Keratinocyte (primary cell): ENCODE results near the gene DOCK7. TPM values are rescaled to one million over a fixed set of nuclear protein-coding genes. Genes with fewer than 3 reads are reported as not detected.

ENCODE experiments used
- DNase-seq: peaks from one replicate; pipeline ENCODE4 v3.0.0-alpha.2; 2011; ENCODE audit warnings: low read depth, missing footprints, low spot score
- FAIRE-seq: peaks from 2 replicates; lab custom pipeline; 2011; peaks lifted over from hg19 to GRCh38; lab: Jason Lieb, UNC
- H2AFZ ChIP-seq: 2 replicates; pipeline ENCODE4 v1.6.0; 2012; ENCODE audit warnings: low read length, control low read depth, inconsistent platforms; ENCODE audit not compliant: control insufficient read depth
- H3K27ac ChIP-seq: 2 replicates; pipeline ENCODE4 v1.5.1; 2011; ENCODE audit warnings: low read length; ENCODE audit not compliant: control insufficient read depth, insufficient read depth
- H3K27me3 ChIP-seq: 3 replicates; pipeline ENCODE4 v1.6.0; 2011; ENCODE audit warnings: low read length; ENCODE audit not compliant: control insufficient read depth, insufficient read depth; ENCODE audit errors: extremely low read depth
- H3K36me3 ChIP-seq, 2 experiments: 2 replicates in 1 of 2; 3 replicates in 1 of 2; pipeline ENCODE4 v1.5.1; 2011; ENCODE audit warnings: low read length in 2 of 2, mild to moderate bottlenecking in 1 of 2; ENCODE audit not compliant: control insufficient read depth in 2 of 2, insufficient read depth in 2 of 2; ENCODE audit errors: extremely low read depth in 1 of 2
- H3K4me1 ChIP-seq: 3 replicates; pipeline ENCODE4 v1.5.1; 2011; ENCODE audit warnings: low read length; ENCODE audit not compliant: control insufficient read depth, insufficient read depth; ENCODE audit errors: extremely low read depth
- H3K4me2 ChIP-seq: 3 replicates; pipeline ENCODE4 v1.6.0; 2011; ENCODE audit warnings: low read depth, low read length; ENCODE audit not compliant: control insufficient read depth, insufficient read depth; ENCODE audit errors: extremely low read depth
- H3K4me3 ChIP-seq, 3 experiments: fragments of 200-600 bp in 1 of 3; sonication (generic) in 1 of 3; 2 replicates in 2 of 3; 3 replicates in 1 of 3; pipeline ENCODE4 v1.5.1; 2011 to 2016; ENCODE audit warnings: low read length in 3 of 3, mild to moderate bottlenecking in 3 of 3, control low read depth in 2 of 3, inconsistent platforms in 1 of 3, low read depth in 1 of 3, mixed read lengths in 1 of 3, mixed run types in 1 of 3, moderate library complexity in 1 of 3; ENCODE audit not compliant: control insufficient read depth in 2 of 3, insufficient read depth in 2 of 3; ENCODE audit errors: extremely low read depth in 1 of 3
- H3K79me2 ChIP-seq: 2 replicates; pipeline ENCODE4 v1.6.0; 2012; ENCODE audit warnings: low read length; ENCODE audit not compliant: control insufficient read depth, insufficient read depth
- H3K9ac ChIP-seq: 3 replicates; pipeline ENCODE4 v1.6.0; 2011; ENCODE audit warnings: low read length; ENCODE audit not compliant: control insufficient read depth, insufficient read depth; ENCODE audit errors: extremely low read depth
- H3K9me1 ChIP-seq: 3 replicates; pipeline ENCODE4 v1.6.0; 2011; ENCODE audit warnings: low read length; ENCODE audit not compliant: control insufficient read depth, insufficient read depth; ENCODE audit errors: extremely low read depth
- H3K9me3 ChIP-seq: 2 replicates; pipeline ENCODE4 v1.5.1; 2012; ENCODE audit warnings: low read depth, low read length; ENCODE audit not compliant: control insufficient read depth
- H4K20me1 ChIP-seq: 3 replicates; pipeline ENCODE4 v1.6.0; 2011; ENCODE audit warnings: low read length; ENCODE audit not compliant: control insufficient read depth, insufficient read depth; ENCODE audit errors: extremely low read depth
- CTCF ChIP-seq, 3 experiments: IDR thresholded peaks in 1 of 3; conservative IDR thresholded peaks in 1 of 3; optimal IDR thresholded peaks in 1 of 3; 2 replicates in 2 of 3; 3 replicates in 1 of 3; pipeline versions ENCODE3 to v1.5.1; 2011; ENCODE audit warnings: low read length in 3 of 3, mild to moderate bottlenecking in 3 of 3, moderate library complexity in 2 of 3, control low read depth in 1 of 3, inconsistent platforms in 1 of 3; ENCODE audit not compliant: insufficient read depth in 2 of 3; ENCODE audit errors: extremely low read depth in 1 of 3
- EZH2 ChIP-seq: IDR thresholded peaks from one replicate; pipeline ENCODE4 v1.6.1; 2012; ENCODE audit warnings: inconsistent platforms, mild to moderate bottlenecking, low read length, moderate library complexity
- dilution Hi-C: fragments of 300-500 bp; cut with MboI; formaldehyde crosslinking; loops from one replicate; pipeline ENCODE4 v1.7.0; 2020; ENCODE audit warnings: low sequenced_read_pairs; ENCODE audit not compliant: extremely low pct_ligation_motif_present
- polyA plus RNA-seq, 5 experiments: library from polyadenylated mRNA; depleted of rRNA in 3 of 5; stranded (reverse) in 3 of 5; stranded (forward) in 1 of 5; unstranded in 1 of 5; fragments of >200 nt; gene quantifications; 1 replicate in 1 of 5; 2 replicates in 3 of 5; 3 replicates in 1 of 5; pipeline versions ENCODE4 v1.2.1 to v1.2.3, GENCODE V29; 2011 to 2012; ENCODE audit warnings: missing spikeins in 2 of 5, low read depth in 1 of 5, low replicate concordance in 1 of 5

Gene DOCK7
- polyA plus RNA-seq, 1 donor (not counting 4 experiments of a cell fraction or from before 2014, with no cell fraction given), result 66.9 TPM

- no peaks in the 10 kb centered on the region for H4K20me1 ChIP-seq
- TF ChIP-seq CTCF (optimal IDR thresholded peaks at IDR 0.05 in 1 of 3, IDR thresholded peaks at IDR 0.05 in 1 of 3, conservative IDR thresholded peaks at IDR 0.05 in 1 of 3; ENCODE audit: extremely low read depth in 1 of 3, insufficient read depth in 2 of 3, low read length in 3 of 3) (no peak), EZH2 (no peak)
- FAIRE-seq (no peak), DNase-seq (no peak)
- H3K4me3 ChIP-seq, result no peak overlapping the region
- H3K27ac ChIP-seq, result no peak overlapping the region
- dilution Hi-C loops, result no loop called here
- H3K9me1 ChIP-seq, result no peaks in the 10 kb centered on the region
- no peak overlapping the region for H3K4me2 ChIP-seq
- H3K9ac ChIP-seq, result no peak overlapping the region
- H3K36me3 ChIP-seq, result peaks cover 0 to 2% of the 10 kb centered on the region in 2 experiments
- H3K27me3 ChIP-seq, result no peaks in the 10 kb centered on the region
- peaks cover 66% of the 10 kb centered on the region for H3K79me2 ChIP-seq
- H3K4me1 ChIP-seq, result no peaks in the 10 kb centered on the region
- no peak overlapping the region for H2AFZ ChIP-seq
- no peaks in the 10 kb centered on the region for H3K9me3 ChIP-seq
Measured at GRCh38 chr1:62672029-62672428, 16.2 kb downstream of the DOCK7 start.

GRCh38 chr1:62654744-62655143 lies 33.4 kb downstream of the DOCK7 start:
- H3K79me2 ChIP-seq, result peaks cover 27% of the 10 kb centered on the region
- no peaks in the 10 kb centered on the region for H3K4me1 ChIP-seq
- DNase-seq (no peak), FAIRE-seq (no peak)
- H3K27me3 ChIP-seq, result no peaks in the 10 kb centered on the region
- peaks cover 0 to 5% of the 10 kb centered on the region in 2 experiments for H3K36me3 ChIP-seq
- no peak overlapping the region for H2AFZ ChIP-seq
- no peak overlapping the region for H3K4me2 ChIP-seq
- H3K9me1 ChIP-seq, result no peaks in the 10 kb centered on the region
- no peak overlapping the region for H3K27ac ChIP-seq
- TF ChIP-seq CTCF (optimal IDR thresholded peaks at IDR 0.05 in 1 of 3, IDR thresholded peaks at IDR 0.05 in 1 of 3, conservative IDR thresholded peaks at IDR 0.05 in 1 of 3; ENCODE audit: extremely low read depth in 1 of 3, insufficient read depth in 2 of 3, low read length in 3 of 3), result no peak
- H4K20me1 ChIP-seq, result no peaks in the 10 kb centered on the region
- H3K4me3 ChIP-seq, result no peak overlapping the region
- dilution Hi-C loops, result no loop called here
- H3K9me3 ChIP-seq, result no peaks in the 10 kb centered on the region
- H3K9ac ChIP-seq, result no peak overlapping the region
